ENCODE results near the gene MAPK10. TPM values are rescaled to one million over a fixed set of nuclear protein-coding genes. Genes with fewer than 3 reads are reported as not detected.

MAPK10 gene
- total RNA-seq, 2 experiments from 2014 or later = 32.0 TPM; not detected in 1

GRCh38 chr4:86155766-86156165, 204.1 kb downstream of the MAPK10 start:
- TF ChIP-seq EZH2phosphoT487 (IDR thresholded peaks at IDR 0.05; ENCODE audit: borderline replicate concordance, low read depth, low read length) (no peak), CTCF (conservative IDR thresholded peaks at IDR 0.05; ENCODE audit: low read length) (no peak)
- Histone ChIP-seq H3K36me3 (ENCODE audit: insufficient read depth, low read length) (no peaks in the 10 kb centered on the region), H3K9me3 (ENCODE audit: low read length) (no peaks in the 10 kb centered on the region), H3K9me2 (ENCODE audit: insufficient read depth, low read length) (no peaks in the 10 kb centered on the region), H3K4me1 (ENCODE audit: insufficient read depth, low read length, poor library complexity, severe bottlenecking) (no peaks in the 10 kb centered on the region), H2AFZ (ENCODE audit: low read length) (no peak overlapping the region), H4K20me1 (ENCODE audit: insufficient read depth, low read length) (no peaks in the 10 kb centered on the region), H3K4me2 (ENCODE audit: low read length) (no peak overlapping the region), H3K27ac (ENCODE audit: low read depth, low read length, poor library complexity, severe bottlenecking) (no peak overlapping the region), H3K79me2 (ENCODE audit: insufficient read depth, low read depth, low read length) (no peaks in the 10 kb centered on the region), H3K4me3 (ENCODE audit: low read depth, low read length, poor library complexity, severe bottlenecking) (no peak overlapping the region)
- BruUV-seq (replicated peaks) = no TSS peak
- POLR2A ChIA-PET = interaction anchor here (0.6 kb wide), 1 partner anchor 289 kb away, joined by 3 read pairs; no protein-coding TSS in a partner anchor
- intact Hi-C loops (cut with micrococcal nuclease; ENCODE audit: unreplicated experiment) = no loop called here
- CTCF ChIA-PET (ENCODE audit: unreplicated experiment) = no interaction called here
- no peak for DNase-seq (ENCODE audit: low spot score)

DNA sequence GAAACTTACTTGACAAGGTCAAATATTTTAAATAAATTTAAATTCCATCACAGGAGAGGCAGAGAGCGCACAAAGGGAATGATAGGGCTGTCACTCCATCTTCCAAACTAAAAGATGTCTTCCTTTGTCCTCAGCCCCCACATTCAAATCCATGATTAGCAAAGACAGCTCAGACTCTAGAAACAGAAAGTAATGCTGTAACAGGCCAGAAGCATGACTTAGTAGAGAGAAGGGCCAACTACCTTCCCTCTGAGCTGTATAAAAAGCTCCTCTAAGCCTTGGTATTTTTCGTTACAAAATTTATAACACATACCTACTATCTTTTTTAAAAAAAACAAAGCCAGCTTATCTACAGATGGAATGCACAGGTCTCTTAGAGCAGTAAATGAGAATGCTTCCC, 207.4 kb downstream of the MAPK10 start:
- no peaks in the 10 kb centered on the region for H3K79me2 ChIP-seq (ENCODE audit: insufficient read depth, low read depth, low read length)

More for the DNA sequence above, 207.4 kb downstream of the MAPK10 start:
- TF ChIP-seq EZH2phosphoT487 (IDR thresholded peaks at IDR 0.05; ENCODE audit: borderline replicate concordance, low read depth, low read length) (no peak), CTCF (conservative IDR thresholded peaks at IDR 0.05; ENCODE audit: low read length) (no peak)
- H4K20me1 ChIP-seq (ENCODE audit: insufficient read depth, low read length) = no peaks in the 10 kb centered on the region
- no peaks in the 10 kb centered on the region for H3K9me3 ChIP-seq (ENCODE audit: low read length)
- H2AFZ ChIP-seq (ENCODE audit: low read length) = no peak overlapping the region
- H3K9me2 ChIP-seq (ENCODE audit: insufficient read depth, low read length) = no peaks in the 10 kb centered on the region
- no TSS peak for BruUV-seq (replicated peaks)
- no peaks in the 10 kb centered on the region for H3K4me1 ChIP-seq (ENCODE audit: insufficient read depth, low read length, poor library complexity, severe bottlenecking)
- H3K4me2 ChIP-seq (ENCODE audit: low read length) = no peak overlapping the region
- H3K27ac ChIP-seq (ENCODE audit: low read depth, low read length, poor library complexity, severe bottlenecking) = no peak overlapping the region
- no peak overlapping the region for H3K4me3 ChIP-seq (ENCODE audit: low read depth, low read length, poor library complexity, severe bottlenecking)
- intact Hi-C loops (cut with micrococcal nuclease; ENCODE audit: unreplicated experiment) = no loop called here
- no peaks in the 10 kb centered on the region for H3K36me3 ChIP-seq (ENCODE audit: insufficient read depth, low read length)
- DNase-seq (ENCODE audit: low spot score) = no peak
- ChIA-PET POLR2A (interaction anchor here (0.8 to 1.0 kb wide), 2 partner anchors 11 to 13 kb away, joined by 4 to 5 read pairs; no protein-coding TSS in a partner anchor), CTCF (ENCODE audit: unreplicated experiment) (no interaction called here)
